ENCODE results near the gene RUNX2.
A peak's percentile ranks its signal among the peaks of the same experiment; 100 is the strongest.

Gene RUNX2

GRCh38 chr6:45351667-45352066 lies 23.5 kb downstream of the RUNX2 start:
- DNase-seq (ENCODE audit: low read depth) = no peak

GRCh38 chr6:45353654-45354053 lies 25.5 kb downstream of the RUNX2 start:
- no peak for DNase-seq (ENCODE audit: low read depth)

- DNase-seq (ENCODE audit: low read depth) = no peak
These were observed 36.3 kb downstream of the RUNX2 start for GRCh38 chr6:45364466-45364865.

- DNase-seq (ENCODE audit: low read depth) = no peak
These were observed 36.9 kb downstream of the RUNX2 start for GRCh38 chr6:45365036-45365435.

- DNase-seq (ENCODE audit: low read depth) = no peak
These were observed 38.4 kb downstream of the RUNX2 start for GRCh38 chr6:45366534-45366933.

- no peak for DNase-seq (ENCODE audit: low read depth)
These were observed 39.9 kb downstream of the RUNX2 start for GRCh38 chr6:45367999-45368398.

- DNase-seq (ENCODE audit: low read depth) = no peak
These were observed 41.7 kb downstream of the RUNX2 start for GRCh38 chr6:45369870-45370269.

GRCh38 chr6:45371924-45372573 lies 43.9 kb downstream of the RUNX2 start:
- no peak for DNase-seq (ENCODE audit: low read depth)

GRCh38 chr6:45375449-45375848 lies 47.3 kb downstream of the RUNX2 start:
- no peak for DNase-seq (ENCODE audit: low read depth)

- no peak for DNase-seq (ENCODE audit: low read depth)
These were observed 48.3 kb downstream of the RUNX2 start for GRCh38 chr6:45376310-45377042.

GRCh38 chr6:45377043-45377553 lies 49.0 kb downstream of the RUNX2 start:
- no peak for DNase-seq (ENCODE audit: low read depth)

- DNase-seq (ENCODE audit: low read depth) = peak; percentile 84
These were observed 49.6 kb downstream of the RUNX2 start, which contains the start of gene SUPT3H for GRCh38 chr6:45377554-45378333. SUPT3H (minus strand) TSS chr6:45377934.

- DNase-seq (ENCODE audit: low read depth) = peak; percentile 1
These were observed 50.3 kb downstream of the RUNX2 start for GRCh38 chr6:45378334-45378926.

- no peak for DNase-seq (ENCODE audit: low read depth)
These were observed 54.3 kb downstream of the RUNX2 start for GRCh38 chr6:45382391-45382790.

- no peak for DNase-seq (ENCODE audit: low read depth)
These were observed 58.4 kb downstream of the RUNX2 start for GRCh38 chr6:45386501-45386900.

GRCh38 chr6:45387236-45387635 lies 59.1 kb downstream of the RUNX2 start:
- DNase-seq (ENCODE audit: low read depth) = no peak

- DNase-seq (ENCODE audit: low read depth) = no peak
These were observed 60.2 kb downstream of the RUNX2 start for GRCh38 chr6:45388328-45388727.

GRCh38 chr6:45394586-45395095 lies 66.5 kb downstream of the RUNX2 start:
- DNase-seq (ENCODE audit: low read depth) = no peak

- DNase-seq (ENCODE audit: low read depth) = no peak
These were observed 70.1 kb downstream of the RUNX2 start for GRCh38 chr6:45398075-45398813.

- DNase-seq (ENCODE audit: low read depth) = no peak
These were observed 71.9 kb downstream of the RUNX2 start for GRCh38 chr6:45400021-45400420.

- DNase-seq (ENCODE audit: low read depth) = no peak
These were observed 83.8 kb downstream of the RUNX2 start for GRCh38 chr6:45411959-45412358.

All from activated T-helper 1 cell treated with Interleukin-2 at 50 U/mL for 16 hours (primary cell).